Cardiac fibroblast (primary cell): ENCODE measurements around the gene PKIG.
A peak's percentile ranks its signal among the peaks of the same experiment; 100 is the strongest.

ENCODE experiments used
- DNase-seq, 2 donors: peaks; one replicate each; pipeline versions ENCODE4 v3.0.0 to v3.0.0-alpha.2; 2010; ENCODE audit warnings: low read depth in 2 of 2
- H3K4me3 ChIP-seq, 2 donors: replicated peaks in 1 of 2; 1 replicate in 1 of 2; 2 replicates in 1 of 2; pipeline ENCODE4 v1.5.1; 2011; ENCODE audit warnings: low read depth in 2 of 2, low read length in 2 of 2, mild to moderate bottlenecking in 2 of 2, moderate library complexity in 1 of 2
- CTCF ChIP-seq: IDR thresholded peaks from one replicate; pipeline ENCODE4 v1.5.1; 2011; ENCODE audit warnings: low read depth, mild to moderate bottlenecking, low read length, inconsistent platforms

PKIG gene

GRCh38 chr20:44542890-44543289 lies 39.5 kb upstream of the PKIG start:
- H3K4me3 ChIP-seq: no peak overlapping the region
- no peak for DNase-seq
- no peak for TF ChIP-seq CTCF

- TF ChIP-seq CTCF: no peak
- H3K4me3 ChIP-seq: no peak overlapping the region
- no peak for DNase-seq
These were observed 39.0 kb upstream of the PKIG start for GRCh38 chr20:44543358-44543757.

DNA sequence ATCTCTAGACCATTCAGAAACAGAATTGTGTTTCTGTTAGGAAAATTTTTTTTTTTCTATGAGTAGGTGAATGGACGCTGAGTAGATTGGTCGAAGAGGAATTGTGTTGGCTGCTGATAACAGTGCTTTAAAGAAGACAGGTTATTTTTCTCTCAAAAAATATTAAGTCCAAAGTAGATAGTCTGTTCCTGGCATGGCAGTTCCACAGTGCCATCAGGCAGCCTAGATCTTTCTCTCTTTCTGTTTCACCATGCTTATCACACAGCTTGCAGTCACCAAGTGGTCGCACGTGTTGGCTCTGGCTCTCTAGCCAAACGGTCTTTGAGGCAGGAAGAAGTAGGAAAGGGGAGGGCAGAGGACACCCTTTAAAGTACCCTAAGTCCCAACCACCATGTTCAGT lies 38.1 kb upstream of the PKIG start:
- no peak for TF ChIP-seq CTCF
- no peak for DNase-seq
- H3K4me3 ChIP-seq: no peak overlapping the region

GRCh38 chr20:44547419-44547818 lies 35.0 kb upstream of the PKIG start:
- no peak for TF ChIP-seq CTCF
- DNase-seq: no peak
- H3K4me3 ChIP-seq: no peak overlapping the region

GRCh38 chr20:44549123-44549522 lies 33.3 kb upstream of the PKIG start:
- no peak overlapping the region for H3K4me3 ChIP-seq
- DNase-seq: peak; percentile 30 to 34
- TF ChIP-seq CTCF: no peak

DNA sequence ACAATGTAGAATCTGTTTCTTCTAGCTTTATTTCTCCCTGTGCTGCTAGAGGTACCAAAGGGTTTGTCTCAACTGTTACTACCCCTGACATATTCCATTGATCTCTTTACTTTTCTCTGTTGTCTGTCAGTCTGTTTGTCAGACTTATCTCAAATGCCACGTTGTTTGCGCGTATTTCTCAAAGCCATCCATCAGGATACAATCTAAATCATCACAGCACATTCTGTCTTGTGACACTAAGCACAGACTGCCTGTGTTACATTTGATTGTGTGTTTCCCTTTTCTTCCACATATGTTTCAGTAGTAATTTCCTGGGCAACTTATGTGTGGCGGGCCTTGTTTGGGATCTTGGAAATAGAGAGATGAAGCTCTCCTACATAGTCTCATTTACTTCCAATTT lies 30.3 kb upstream of the PKIG start:
- H3K4me3 ChIP-seq: no peak overlapping the region
- no peak for DNase-seq
- no peak for TF ChIP-seq CTCF

DNA sequence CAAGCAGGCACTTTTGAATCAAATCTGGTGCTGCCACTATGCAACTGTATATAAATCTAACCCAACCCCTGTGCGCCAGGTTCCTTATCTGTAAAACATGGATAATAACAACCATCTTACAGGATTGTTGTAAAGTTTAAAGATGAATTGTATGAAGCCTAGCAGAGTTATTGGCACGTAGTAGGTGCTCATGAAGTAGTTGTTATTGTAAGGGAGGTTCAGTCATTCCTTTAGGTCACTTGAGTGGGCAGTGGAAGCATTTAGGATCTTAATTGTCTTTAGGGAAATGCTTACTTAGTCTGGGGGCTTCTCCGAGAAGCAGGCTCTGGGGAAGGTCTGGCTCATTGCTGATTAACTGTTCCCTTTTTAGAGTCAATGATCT lies 29.8 kb upstream of the PKIG start:
- no peak for DNase-seq
- H3K4me3 ChIP-seq: no peak overlapping the region
- no peak for TF ChIP-seq CTCF
